Gastroesophageal sphincter (tissue), 3 donors: ENCODE results near the gene RBPJ.

Experiments
- POLR2A ChIP-seq, 2 donors: fragments of 450-650 bp; IDR thresholded peaks; one replicate each; pipeline ENCODE4 v1.6.1; 2017; ENCODE audit warnings: antibody characterized with exemption in 2 of 2, mild to moderate bottlenecking in 2 of 2, moderate library complexity in 1 of 2
- POLR2AphosphoS5 ChIP-seq: sonication (generic); formaldehyde crosslinking; IDR thresholded peaks from one replicate; pipeline ENCODE4 v1.6.1; 2017; ENCODE audit warnings: antibody characterized with exemption
- TF ChIP-seq, protein P1 (sequence below), 4 experiments: fragments of 200-600 bp in 2 of 4; fragments of 450-650 bp in 2 of 4; sonication (generic) in 1 of 4; IDR thresholded peaks; one replicate each; pipeline ENCODE4 v1.5.1; 2017 to 2019; ENCODE audit warnings: antibody characterized with exemption in 4 of 4, mild to moderate bottlenecking in 2 of 4, moderate library complexity in 2 of 4

DNA sequence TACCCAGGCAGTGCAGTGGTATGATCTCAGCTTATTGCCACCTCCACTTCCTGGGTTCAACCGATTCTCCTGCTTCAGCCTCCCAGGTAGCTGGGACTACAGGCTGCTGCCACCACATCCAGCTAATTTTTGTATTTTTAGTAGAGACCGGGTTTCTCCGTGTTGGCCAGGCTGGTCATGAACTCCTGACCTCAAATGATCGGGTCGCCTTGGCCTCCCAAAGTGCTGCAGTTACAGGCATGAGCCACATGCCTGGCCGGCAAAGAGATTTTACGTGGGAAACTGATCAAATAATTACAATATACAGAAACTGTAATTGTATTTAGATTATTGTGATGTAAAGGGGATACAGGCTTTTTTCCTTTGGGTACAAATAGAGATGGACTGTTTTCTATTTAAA lies 33.7 kb downstream of the RBPJ start:
- TF ChIP-seq POLR2A (IDR thresholded peaks at IDR 0.05) = no peak
- TF ChIP-seq, protein P1, sequence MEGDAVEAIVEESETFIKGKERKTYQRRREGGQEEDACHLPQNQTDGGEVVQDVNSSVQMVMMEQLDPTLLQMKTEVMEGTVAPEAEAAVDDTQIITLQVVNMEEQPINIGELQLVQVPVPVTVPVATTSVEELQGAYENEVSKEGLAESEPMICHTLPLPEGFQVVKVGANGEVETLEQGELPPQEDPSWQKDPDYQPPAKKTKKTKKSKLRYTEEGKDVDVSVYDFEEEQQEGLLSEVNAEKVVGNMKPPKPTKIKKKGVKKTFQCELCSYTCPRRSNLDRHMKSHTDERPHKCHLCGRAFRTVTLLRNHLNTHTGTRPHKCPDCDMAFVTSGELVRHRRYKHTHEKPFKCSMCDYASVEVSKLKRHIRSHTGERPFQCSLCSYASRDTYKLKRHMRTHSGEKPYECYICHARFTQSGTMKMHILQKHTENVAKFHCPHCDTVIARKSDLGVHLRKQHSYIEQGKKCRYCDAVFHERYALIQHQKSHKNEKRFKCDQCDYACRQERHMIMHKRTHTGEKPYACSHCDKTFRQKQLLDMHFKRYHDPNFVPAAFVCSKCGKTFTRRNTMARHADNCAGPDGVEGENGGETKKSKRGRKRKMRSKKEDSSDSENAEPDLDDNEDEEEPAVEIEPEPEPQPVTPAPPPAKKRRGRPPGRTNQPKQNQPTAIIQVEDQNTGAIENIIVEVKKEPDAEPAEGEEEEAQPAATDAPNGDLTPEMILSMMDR (IDR thresholded peaks at IDR 0.05) = no peak
- no peak for TF ChIP-seq POLR2AphosphoS5
